Fibroblast of lung (primary cell): ENCODE data around the gene SCAPER. TPM values are rescaled to one million over a fixed set of nuclear protein-coding genes. Genes with fewer than 3 reads are reported as not detected.

Experiments used
- DNase-seq, 2 donors: peaks; one replicate each; pipeline versions ENCODE4 v3.0.0 to v3.0.0-alpha.2; 2010; ENCODE audit warnings: low read depth in 2 of 2
- H2AFZ ChIP-seq: 2 replicates; pipeline ENCODE4 v1.5.1; 2012; ENCODE audit warnings: low read length, control low read depth, inconsistent platforms
- H3K27ac ChIP-seq: 2 replicates; pipeline ENCODE4 v1.5.1; 2011; ENCODE audit warnings: low read length, control low read depth; ENCODE audit not compliant: insufficient read depth
- H3K27me3 ChIP-seq: 2 replicates; pipeline ENCODE4 v1.5.1; 2011; ENCODE audit warnings: mild to moderate bottlenecking, low read length; ENCODE audit not compliant: control insufficient read depth, insufficient read depth
- H3K36me3 ChIP-seq: 2 replicates; pipeline ENCODE4 v1.5.1; 2011; ENCODE audit warnings: low read length; ENCODE audit not compliant: control insufficient read depth, insufficient read depth
- H3K4me1 ChIP-seq: 2 replicates; pipeline ENCODE4 v1.5.1; 2011; ENCODE audit warnings: low read length; ENCODE audit not compliant: control insufficient read depth, insufficient read depth; ENCODE audit errors: extremely low read depth
- H3K4me2 ChIP-seq: 2 replicates; pipeline ENCODE4 v1.5.1; 2011; ENCODE audit warnings: low read length, control low read depth; ENCODE audit not compliant: insufficient read depth; ENCODE audit errors: extremely low read depth
- H3K4me3 ChIP-seq, 4 experiments: fragments of 200-600 bp in 1 of 4; sonication (generic) in 1 of 4; replicated peaks in 1 of 4; 2 replicates each; pipeline ENCODE4 v1.5.1; 2011 to 2016; ENCODE audit warnings: low read length in 4 of 4, low read depth in 3 of 4, mild to moderate bottlenecking in 3 of 4, control low read depth in 2 of 4, inconsistent platforms in 1 of 4, mixed read lengths in 1 of 4; ENCODE audit not compliant: insufficient read depth in 1 of 4; ENCODE audit errors: control extremely low read depth in 1 of 4
- H3K79me2 ChIP-seq: 2 replicates; pipeline ENCODE4 v1.5.1; 2012; ENCODE audit warnings: mild to moderate bottlenecking, low read length, inconsistent platforms; ENCODE audit not compliant: control insufficient read depth, insufficient read depth
- H3K9ac ChIP-seq: 2 replicates; pipeline ENCODE4 v1.5.1; 2011; ENCODE audit warnings: mild to moderate bottlenecking, low read length, control low read depth; ENCODE audit not compliant: insufficient read depth
- H3K9me3 ChIP-seq: 2 replicates; pipeline ENCODE4 v1.5.1; 2012; ENCODE audit warnings: low read depth, low read length; ENCODE audit not compliant: control insufficient read depth, insufficient read depth
- H4K20me1 ChIP-seq: 2 replicates; pipeline ENCODE4 v1.5.1; 2011; ENCODE audit warnings: low read length; ENCODE audit not compliant: control insufficient read depth, insufficient read depth; ENCODE audit errors: extremely low read depth
- EZH2 ChIP-seq: IDR thresholded peaks from 2 replicates; pipeline ENCODE4 v1.5.1; 2012; ENCODE audit warnings: low read length, control low read depth, mild to moderate bottlenecking; ENCODE audit errors: missing control alignments
- polyA plus RNA-seq, 2 donors: library from polyadenylated mRNA; depleted of rRNA in 1 of 2; stranded (reverse) in 1 of 2; unstranded in 1 of 2; fragments of >200 nt; gene quantifications; 2 replicates each; pipeline ENCODE4 v1.2.1, GENCODE V29; 2011 to 2012; ENCODE audit warnings: missing spikeins in 1 of 2
- total RNA-seq: library from RNA; depleted of rRNA; stranded (reverse); fragments of >200 nt; gene quantifications from 2 replicates; pipeline ENCODE4 v1.2.1, GENCODE V29; 2014
- TF ChIP-seq, protein P1 (sequence below), 2 donors: IDR thresholded peaks in 1 of 2; conservative IDR thresholded peaks in 1 of 2; 1 replicate in 1 of 2; 2 replicates in 1 of 2; pipeline ENCODE4 v1.5.1; 2011 to 2012; ENCODE audit warnings: low read length in 2 of 2, control low read depth in 1 of 2, inconsistent platforms in 1 of 2, low read depth in 1 of 2, mild to moderate bottlenecking in 1 of 2

Gene SCAPER
- total and polyA plus RNA-seq, 2 donors (not counting 1 experiment from before 2014, with no cell fraction given) = 2.3 to 9.1 TPM

DNA sequence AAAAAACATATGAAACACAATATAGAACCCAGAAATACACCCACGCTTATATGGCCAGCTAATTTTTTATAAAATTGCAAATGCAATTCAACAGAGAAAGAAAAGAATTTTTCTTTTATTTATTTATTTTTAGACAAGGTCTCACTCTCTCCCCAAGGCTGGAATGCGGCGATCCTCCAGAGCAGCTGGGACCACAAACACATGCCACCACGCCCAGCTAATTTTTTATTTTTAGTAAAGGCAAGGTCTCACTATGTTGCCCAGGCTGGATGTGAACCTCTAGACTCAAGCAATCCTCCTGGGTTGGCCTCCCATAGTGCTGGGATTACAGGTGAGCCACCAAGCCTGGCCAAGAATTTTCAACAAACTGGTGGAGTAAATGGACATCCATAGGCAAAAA, 117.9 kb downstream of the SCAPER start:
- Histone ChIP-seq H3K79me2 (no peaks in the 10 kb centered on the region), H3K27ac (no peak overlapping the region)

DNA sequence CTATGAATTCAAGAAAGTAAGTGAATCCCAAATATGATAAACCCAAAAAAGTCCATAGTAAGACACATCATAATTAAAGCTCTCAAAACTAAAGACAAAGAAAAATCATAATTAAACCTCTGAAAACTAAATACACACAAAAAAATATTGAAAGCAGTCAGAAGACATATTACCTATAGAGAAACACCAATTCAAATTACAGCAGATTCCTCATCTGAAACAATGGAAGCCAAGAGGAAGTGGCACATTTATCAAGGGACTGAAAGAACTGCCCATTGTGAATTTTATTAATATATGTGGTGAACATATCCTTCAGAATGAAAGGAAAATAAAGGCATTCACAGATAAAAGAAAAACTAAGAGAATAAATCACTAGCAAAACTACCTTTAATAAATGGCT, 128.2 kb downstream of the SCAPER start:
- H3K79me2 ChIP-seq = no peaks in the 10 kb centered on the region
- TF ChIP-seq, protein P1, sequence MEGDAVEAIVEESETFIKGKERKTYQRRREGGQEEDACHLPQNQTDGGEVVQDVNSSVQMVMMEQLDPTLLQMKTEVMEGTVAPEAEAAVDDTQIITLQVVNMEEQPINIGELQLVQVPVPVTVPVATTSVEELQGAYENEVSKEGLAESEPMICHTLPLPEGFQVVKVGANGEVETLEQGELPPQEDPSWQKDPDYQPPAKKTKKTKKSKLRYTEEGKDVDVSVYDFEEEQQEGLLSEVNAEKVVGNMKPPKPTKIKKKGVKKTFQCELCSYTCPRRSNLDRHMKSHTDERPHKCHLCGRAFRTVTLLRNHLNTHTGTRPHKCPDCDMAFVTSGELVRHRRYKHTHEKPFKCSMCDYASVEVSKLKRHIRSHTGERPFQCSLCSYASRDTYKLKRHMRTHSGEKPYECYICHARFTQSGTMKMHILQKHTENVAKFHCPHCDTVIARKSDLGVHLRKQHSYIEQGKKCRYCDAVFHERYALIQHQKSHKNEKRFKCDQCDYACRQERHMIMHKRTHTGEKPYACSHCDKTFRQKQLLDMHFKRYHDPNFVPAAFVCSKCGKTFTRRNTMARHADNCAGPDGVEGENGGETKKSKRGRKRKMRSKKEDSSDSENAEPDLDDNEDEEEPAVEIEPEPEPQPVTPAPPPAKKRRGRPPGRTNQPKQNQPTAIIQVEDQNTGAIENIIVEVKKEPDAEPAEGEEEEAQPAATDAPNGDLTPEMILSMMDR (conservative IDR thresholded peaks at IDR 0.05 in 1 of 2, IDR thresholded peaks at IDR 0.05 in 1 of 2; ENCODE audit: low read depth in 1 of 2, low read length in 2 of 2) = no peak
- no peak for TF ChIP-seq EZH2
- no peak overlapping the region for H3K27ac ChIP-seq
- H3K36me3 ChIP-seq = no peaks in the 10 kb centered on the region
- H3K9ac ChIP-seq = no peak overlapping the region
- no peaks in the 10 kb centered on the region for H3K4me1 ChIP-seq
- no peaks in the 10 kb centered on the region for H3K9me3 ChIP-seq
- H4K20me1 ChIP-seq = no peaks in the 10 kb centered on the region
- H3K27me3 ChIP-seq = no peaks in the 10 kb centered on the region
- no peak for DNase-seq
- no peak overlapping the region for H2AFZ ChIP-seq
- no peak overlapping the region for H3K4me3 ChIP-seq
- no peak overlapping the region for H3K4me2 ChIP-seq

More for the DNA sequence above, 117.9 kb downstream of the SCAPER start:
- no peaks in the 10 kb centered on the region for H3K9me3 ChIP-seq
- H3K27me3 ChIP-seq = no peaks in the 10 kb centered on the region
- H4K20me1 ChIP-seq = no peaks in the 10 kb centered on the region
- H3K4me3 ChIP-seq = no peak overlapping the region
- no peaks in the 10 kb centered on the region for H3K36me3 ChIP-seq
- no peak overlapping the region for H3K9ac ChIP-seq
- TF ChIP-seq, protein P1 (conservative IDR thresholded peaks at IDR 0.05 in 1 of 2, IDR thresholded peaks at IDR 0.05 in 1 of 2; ENCODE audit: low read depth in 1 of 2, low read length in 2 of 2) = no peak
- TF ChIP-seq EZH2 = no peak
- no peak for DNase-seq
- H2AFZ ChIP-seq = no peak overlapping the region
- no peaks in the 10 kb centered on the region for H3K4me1 ChIP-seq
- H3K4me2 ChIP-seq = no peak overlapping the region

DNA sequence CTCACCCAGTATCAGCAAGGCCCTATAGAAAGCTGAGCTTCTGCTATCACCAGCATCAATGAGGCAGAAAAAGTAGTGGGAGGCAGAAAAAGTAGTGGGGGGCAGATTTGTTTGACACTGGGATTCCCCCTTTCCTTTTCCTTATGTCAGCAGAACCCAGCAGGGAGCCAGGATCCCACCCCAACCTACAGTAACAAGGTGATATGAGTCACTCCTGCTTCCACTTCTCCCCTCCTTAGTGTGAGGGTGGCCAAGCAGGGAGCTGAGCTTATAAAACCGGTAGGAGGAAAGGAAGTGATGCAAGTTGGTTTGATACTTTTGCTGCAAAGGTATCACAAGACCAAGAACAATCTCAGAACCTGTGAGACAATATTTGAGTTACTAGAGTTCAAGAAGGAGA, 128.7 kb downstream of the SCAPER start:
- Histone ChIP-seq H3K36me3 (no peaks in the 10 kb centered on the region), H3K4me2 (no peak overlapping the region)
- TF ChIP-seq EZH2 = no peak
- TF ChIP-seq, protein P1 (conservative IDR thresholded peaks at IDR 0.05 in 1 of 2, IDR thresholded peaks at IDR 0.05 in 1 of 2; ENCODE audit: low read depth in 1 of 2, low read length in 2 of 2) = no peak

More for the DNA sequence above, 128.7 kb downstream of the SCAPER start:
- no peak overlapping the region for H2AFZ ChIP-seq
- no peaks in the 10 kb centered on the region for H4K20me1 ChIP-seq
- H3K9ac ChIP-seq = no peak overlapping the region
- H3K79me2 ChIP-seq = no peaks in the 10 kb centered on the region
- H3K27me3 ChIP-seq = no peaks in the 10 kb centered on the region
- no peak for DNase-seq
- no peak overlapping the region for H3K4me3 ChIP-seq
- H3K9me3 ChIP-seq = no peaks in the 10 kb centered on the region
- H3K27ac ChIP-seq = no peak overlapping the region
- no peaks in the 10 kb centered on the region for H3K4me1 ChIP-seq
